SU-DHL-6 (cell line): ENCODE results near the gene EXOC4.

ENCODE experiments used
- H2AFZ ChIP-seq: fragments of 200-600 bp; sonication (generic); 2 replicates; pipeline ENCODE4 v1.6.1; 2014; ENCODE audit warnings: low read depth, mild to moderate bottlenecking, moderate library complexity, mixed read lengths, antibody characterized with exemption, low read length; ENCODE audit not compliant: severe bottlenecking
- H3F3A ChIP-seq: fragments of 200-600 bp; shearing (Covaris generic); 2 replicates; pipeline ENCODE4 v1.6.0; 2016; ENCODE audit warnings: antibody characterized with exemption, mild to moderate bottlenecking; ENCODE audit not compliant: insufficient read depth
- H3K27ac ChIP-seq: fragments of 200-600 bp; sonication (generic); 2 replicates; pipeline ENCODE4 v1.5.1; 2016; ENCODE audit warnings: low read depth, mild to moderate bottlenecking, low read length, moderate library complexity, mixed read lengths
- H3K27me3 ChIP-seq: fragments of 200-600 bp; sonication (generic), shearing (Covaris generic); 2 replicates; pipeline ENCODE4 v1.6.0; 2014; ENCODE audit warnings: mild to moderate bottlenecking, low read length
- H3K36me3 ChIP-seq: fragments of 200-600 bp; sonication (generic); 2 replicates; pipeline ENCODE4 v1.6.1; 2014; ENCODE audit warnings: mild to moderate bottlenecking, low read length, mixed read lengths
- H3K4me2 ChIP-seq: fragments of 300-600, 200-600 bp; shearing (Covaris generic), sonication (generic); 2 replicates; pipeline ENCODE4 v1.6.0; 2014; ENCODE audit warnings: low read length, low read depth, mild to moderate bottlenecking; ENCODE audit not compliant: poor library complexity, severe bottlenecking
- H3K4me3 ChIP-seq: fragments of 200-600 bp; sonication (generic); 2 replicates; pipeline ENCODE4 v1.5.1; 2014; ENCODE audit warnings: antibody characterized with exemption, low read length, mild to moderate bottlenecking, mixed read lengths; ENCODE audit not compliant: insufficient read depth, poor library complexity, severe bottlenecking
- H3K79me2 ChIP-seq: fragments of 200-600 bp; sonication (generic); 2 replicates; pipeline ENCODE4 v1.6.1; 2014; ENCODE audit warnings: mild to moderate bottlenecking, low read length, moderate library complexity; ENCODE audit not compliant: insufficient read depth
- H3K9ac ChIP-seq: fragments of 200-600 bp; sonication (generic); 2 replicates; pipeline ENCODE4 v1.7.0; 2014; ENCODE audit warnings: mild to moderate bottlenecking, low read length
- H3K9me2 ChIP-seq: fragments of 200-600 bp; sonication (generic); replicated peaks from 2 replicates; pipeline ENCODE4 v1.6.1; 2014; ENCODE audit warnings: low read length; ENCODE audit not compliant: insufficient read depth
- H3K9me3 ChIP-seq: fragments of 200-600 bp; sonication (generic); 2 replicates; pipeline ENCODE4 v1.6.1; 2014; ENCODE audit warnings: low read length, mixed read lengths; ENCODE audit not compliant: insufficient read depth
- H4K20me1 ChIP-seq: fragments of 200-600 bp; sonication (generic); 2 replicates; pipeline ENCODE4 v1.6.1; 2014; ENCODE audit warnings: low read depth, mild to moderate bottlenecking, antibody characterized with exemption, low read length, moderate library complexity, mixed read lengths
- CTCF ChIP-seq: fragments of 200-600 bp; sonication (generic); IDR thresholded peaks from one replicate; pipeline ENCODE4 v1.5.1; 2017; ENCODE audit warnings: antibody characterized with exemption, mild to moderate bottlenecking, low read length, moderate library complexity; ENCODE audit not compliant: insufficient read depth, poor library complexity, severe bottlenecking
- EZH2phosphoT487 ChIP-seq: fragments of 200-600 bp; sonication (generic), shearing (Covaris generic); conservative IDR thresholded peaks from 2 replicates; pipeline ENCODE4 v1.6.1; 2018; ENCODE audit warnings: mild to moderate bottlenecking, antibody characterized with exemption, low read length, moderate library complexity, mixed read lengths

The EXOC4 gene

GRCh38 chr7:134019251-134019650, 766.4 kb downstream of the EXOC4 start:
- H3K4me3 ChIP-seq, result no peak overlapping the region
- no peaks in the 10 kb centered on the region for H4K20me1 ChIP-seq
- no peak for TF ChIP-seq EZH2phosphoT487
- H3F3A ChIP-seq, result no peaks in the 10 kb centered on the region
- no peak overlapping the region for H3K4me2 ChIP-seq
- no peaks in the 10 kb centered on the region for H3K79me2 ChIP-seq
- H3K27ac ChIP-seq, result no peak overlapping the region
- no peaks in the 10 kb centered on the region for H3K9me2 ChIP-seq
- H3K27me3 ChIP-seq, result no peaks in the 10 kb centered on the region
- H3K36me3 ChIP-seq, result no peaks in the 10 kb centered on the region
- no peak overlapping the region for H2AFZ ChIP-seq
- H3K9me3 ChIP-seq, result no peaks in the 10 kb centered on the region
- no peak overlapping the region for H3K9ac ChIP-seq

- Histone ChIP-seq H3K27me3 (no peaks in the 10 kb centered on the region), H3F3A (no peaks in the 10 kb centered on the region), H3K79me2 (no peaks in the 10 kb centered on the region), H3K4me2 (no peak overlapping the region), H2AFZ (no peak overlapping the region), H3K4me3 (no peak overlapping the region), H3K9me2 (no peaks in the 10 kb centered on the region), H3K9me3 (no peaks in the 10 kb centered on the region), H3K9ac (no peak overlapping the region), H3K27ac (no peak overlapping the region), H3K36me3 (no peaks in the 10 kb centered on the region), H4K20me1 (no peaks in the 10 kb centered on the region)
- TF ChIP-seq CTCF (no peak), EZH2phosphoT487 (no peak)
Measured at GRCh38 chr7:134021836-134022235, 769.0 kb downstream of the EXOC4 start.

DNA sequence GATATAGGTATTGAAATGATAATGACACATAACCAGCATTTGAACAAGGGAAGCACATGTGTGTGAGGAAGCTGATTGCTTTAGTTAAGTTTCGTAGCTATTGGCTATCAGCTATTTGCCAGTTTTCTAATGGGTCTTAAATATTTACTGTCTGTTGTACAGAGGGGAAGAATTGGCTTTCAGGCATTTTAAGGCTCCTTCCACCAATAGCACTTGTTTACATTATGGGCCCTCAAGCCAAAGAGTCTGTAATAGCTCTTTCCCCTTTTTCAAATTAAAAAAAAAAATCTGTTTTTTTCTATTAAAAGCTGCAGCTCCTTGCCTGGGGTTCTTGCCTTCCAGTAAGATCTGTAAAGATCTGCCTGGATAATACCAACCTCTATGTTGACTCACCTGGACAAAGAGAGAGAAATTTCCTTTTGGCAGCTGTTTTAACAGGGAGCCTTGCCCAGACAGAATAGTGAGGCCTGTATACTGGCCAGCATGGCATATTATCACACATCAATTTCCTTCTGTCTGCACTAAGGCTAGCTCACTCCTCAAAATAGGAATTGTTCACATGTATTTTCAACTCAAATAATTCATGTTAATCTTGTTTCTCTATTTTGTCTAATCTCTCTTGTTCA, 769.5 kb downstream of the EXOC4 start:
- H3K27ac ChIP-seq, result no peak overlapping the region

More for the DNA sequence above, 769.5 kb downstream of the EXOC4 start:
- H3K9me3 ChIP-seq, result no peaks in the 10 kb centered on the region
- H3K9me2 ChIP-seq, result no peaks in the 10 kb centered on the region
- no peaks in the 10 kb centered on the region for H3K79me2 ChIP-seq
- TF ChIP-seq CTCF, result no peak
- TF ChIP-seq EZH2phosphoT487, result no peak
- H3K27me3 ChIP-seq, result no peaks in the 10 kb centered on the region
- H2AFZ ChIP-seq, result no peak overlapping the region
- H3K9ac ChIP-seq, result no peak overlapping the region
- no peaks in the 10 kb centered on the region for H3F3A ChIP-seq
- no peaks in the 10 kb centered on the region for H3K36me3 ChIP-seq
- no peak overlapping the region for H3K4me3 ChIP-seq
- H3K4me2 ChIP-seq, result no peak overlapping the region
- no peaks in the 10 kb centered on the region for H4K20me1 ChIP-seq
